HL-60 (cell line): ENCODE results near the gene COL6A2.

ENCODE experiments used
- DNase-seq, 2 experiments: peaks; one replicate each; pipeline ENCODE4 v3.0.0-alpha.2; 2010 to 2020; ENCODE audit warnings: low read depth in 1 of 2, low spot score in 1 of 2
- H3K27ac ChIP-seq: fragments of 250-450 bp; sonication (Bioruptor Pico); replicated peaks from 2 replicates; pipeline ENCODE4 v1.5.1; 2020; ENCODE audit warnings: mild to moderate bottlenecking, moderate library complexity
- H3K27me3 ChIP-seq: fragments of 250-450 bp; sonication (Bioruptor Pico); 2 replicates; pipeline ENCODE4 v1.5.1; 2021; ENCODE audit warnings: mild to moderate bottlenecking, moderate library complexity; ENCODE audit not compliant: insufficient read depth, poor library complexity, severe bottlenecking
- H3K4me3 ChIP-seq: replicated peaks from 2 replicates; pipeline ENCODE4 v1.5.1; 2011; ENCODE audit warnings: mild to moderate bottlenecking, control low read depth, low read length; ENCODE audit not compliant: insufficient read depth
- CTCF ChIP-seq: IDR thresholded peaks from one replicate; pipeline ENCODE4 v1.5.1; 2011; ENCODE audit warnings: low read length, control low read depth, inconsistent platforms; ENCODE audit not compliant: insufficient read depth
- GABPA ChIP-seq: IDR thresholded peaks from 2 replicates; pipeline ENCODE4 v1.6.1; 2012; ENCODE audit warnings: low read depth
- POLR2AphosphoS5 ChIP-seq: IDR thresholded peaks from 2 replicates; pipeline ENCODE4 v1.6.1; 2012; ENCODE audit warnings: low read depth
- REST ChIP-seq: IDR thresholded peaks from 2 replicates; pipeline ENCODE4 v1.6.1; 2012; ENCODE audit warnings: low read depth; ENCODE audit not compliant: insufficient replicate concordance
- SPI1 ChIP-seq: IDR thresholded peaks from 2 replicates; pipeline ENCODE4 v1.6.1; 2012; ENCODE audit warnings: low read depth, mild to moderate bottlenecking, borderline replicate concordance

Gene COL6A2

GRCh38 chr21:46077674-46078101, 20.2 kb upstream of the COL6A2 start:
- H3K27ac ChIP-seq, result no peak overlapping the region
- no peak for DNase-seq
- no peak overlapping the region for H3K4me3 ChIP-seq
- peaks cover 5% of the 10 kb centered on the region for H3K27me3 ChIP-seq
- no peak for TF ChIP-seq POLR2AphosphoS5
- no peak for TF ChIP-seq REST
- TF ChIP-seq SPI1, result no peak
- no peak for TF ChIP-seq CTCF
- no peak for TF ChIP-seq GABPA

GRCh38 chr21:46078322-46078977, 19.5 kb upstream of the COL6A2 start:
- no peak for TF ChIP-seq REST
- TF ChIP-seq GABPA, result no peak
- no peak for TF ChIP-seq SPI1
- no peak for TF ChIP-seq POLR2AphosphoS5
- no peak for TF ChIP-seq CTCF
- Histone ChIP-seq H3K27ac (no peak overlapping the region), H3K4me3 (no peak overlapping the region), H3K27me3 (peaks cover 5% of the 10 kb centered on the region)
- no peak for DNase-seq

- H3K27ac ChIP-seq, result no peak overlapping the region
- no peak for TF ChIP-seq CTCF
- no peak for TF ChIP-seq REST
- no peak for TF ChIP-seq POLR2AphosphoS5
- no peak for TF ChIP-seq GABPA
- TF ChIP-seq SPI1, result no peak
- DNase-seq, result no peak
- H3K27me3 ChIP-seq, result peaks cover 5% of the 10 kb centered on the region
- no peak overlapping the region for H3K4me3 ChIP-seq
Measured at GRCh38 chr21:46078978-46079351, 18.9 kb upstream of the COL6A2 start.
